HEK293T (cell line): ENCODE data around the gene TAF6L.

Experiments used
- BHLHE40 ChIP-seq: fragments of 450-650 bp; IDR thresholded peaks from 2 replicates; pipeline ENCODE4 v1.6.1; 2016; ENCODE audit warnings: mild to moderate bottlenecking, moderate library complexity, borderline replicate concordance
- FOXA1 ChIP-seq: fragments of 450-650 bp; IDR thresholded peaks from 2 replicates; pipeline ENCODE4 v1.6.1; 2016; ENCODE audit warnings: mild to moderate bottlenecking
- FOXK2 ChIP-seq: fragments of 450-650 bp; IDR thresholded peaks from 2 replicates; pipeline ENCODE4 v1.6.1; 2016; ENCODE audit warnings: mild to moderate bottlenecking
- FOXM1 ChIP-seq: fragments of 450-650 bp; IDR thresholded peaks from 2 replicates; pipeline ENCODE4 v1.6.1; 2017; ENCODE audit warnings: mild to moderate bottlenecking, borderline replicate concordance
- HDGF ChIP-seq: fragments of 450-650 bp; IDR thresholded peaks from 2 replicates; pipeline ENCODE4 v1.6.1; 2017; ENCODE audit warnings: antibody characterized with exemption, borderline replicate concordance
- L3MBTL2 ChIP-seq: fragments of 450-650 bp; conservative IDR thresholded peaks from 2 replicates; pipeline ENCODE4 v1.6.1; 2016; ENCODE audit warnings: mild to moderate bottlenecking
- LEF1 ChIP-seq: fragments of 450-650 bp; IDR thresholded peaks from 2 replicates; pipeline ENCODE4 v1.6.1; 2017; ENCODE audit warnings: mild to moderate bottlenecking, borderline replicate concordance
- SP1 ChIP-seq: fragments of 450-650 bp; IDR thresholded peaks from 2 replicates; pipeline ENCODE4 v1.6.1; 2017
- SUZ12 ChIP-seq: fragments of 450-650 bp; IDR thresholded peaks from 2 replicates; pipeline ENCODE4 v1.6.1; 2016; ENCODE audit warnings: mild to moderate bottlenecking
- TARDBP ChIP-seq: fragments of 450-650 bp; IDR thresholded peaks from 2 replicates; pipeline ENCODE4 v1.6.1; 2016
- TF ChIP-seq, protein P1 (sequence below): fragments of 450-650 bp; IDR thresholded peaks from 2 replicates; pipeline ENCODE4 v1.6.1; 2016

GRCh38 chr11:62737196-62737595, 34.0 kb upstream of the TAF6L start:
- TF ChIP-seq L3MBTL2, result no peak
- no peak for TF ChIP-seq SP1
- TF ChIP-seq BHLHE40, result no peak
- no peak for TF ChIP-seq FOXK2
- no peak for TF ChIP-seq TARDBP
- TF ChIP-seq HDGF, result no peak
- TF ChIP-seq FOXA1, result no peak
- no peak for TF ChIP-seq SUZ12
- no peak for TF ChIP-seq FOXM1
- TF ChIP-seq LEF1, result no peak
- TF ChIP-seq, protein P1, sequence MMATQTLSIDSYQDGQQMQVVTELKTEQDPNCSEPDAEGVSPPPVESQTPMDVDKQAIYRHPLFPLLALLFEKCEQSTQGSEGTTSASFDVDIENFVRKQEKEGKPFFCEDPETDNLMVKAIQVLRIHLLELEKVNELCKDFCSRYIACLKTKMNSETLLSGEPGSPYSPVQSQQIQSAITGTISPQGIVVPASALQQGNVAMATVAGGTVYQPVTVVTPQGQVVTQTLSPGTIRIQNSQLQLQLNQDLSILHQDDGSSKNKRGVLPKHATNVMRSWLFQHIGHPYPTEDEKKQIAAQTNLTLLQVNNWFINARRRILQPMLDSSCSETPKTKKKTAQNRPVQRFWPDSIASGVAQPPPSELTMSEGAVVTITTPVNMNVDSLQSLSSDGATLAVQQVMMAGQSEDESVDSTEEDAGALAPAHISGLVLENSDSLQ, result no peak
